Tibial artery (tissue), 4 donors: ENCODE data around the gene SKIDA1.

ENCODE experiments used
- DNase-seq, 2 donors: peaks; one replicate each; pipeline ENCODE4 v3.0.0-alpha.2; 2019
- H3K27ac ChIP-seq, 2 donors: fragments of 200-600 bp; sonication (generic) in 1 of 2; 1 replicate in 1 of 2; 2 replicates in 1 of 2; pipeline ENCODE4 v1.5.1; 2018 to 2019; ENCODE audit warnings: mild to moderate bottlenecking in 1 of 2
- H3K27me3 ChIP-seq, 2 donors: fragments of 200-600 bp; sonication (generic) in 1 of 2; one replicate each; pipeline versions ENCODE4 v1.5.1 to v1.6.0; 2016 to 2019
- H3K36me3 ChIP-seq, 3 donors: fragments of 200-600 bp; sonication (generic) in 2 of 3; one replicate each; pipeline ENCODE4 v1.5.1; 2016 to 2019; ENCODE audit warnings: mild to moderate bottlenecking in 2 of 3
- H3K4me1 ChIP-seq, 4 donors: fragments of 200-600 bp; sonication (generic) in 2 of 4; 1 replicate in 3 of 4; 2 replicates in 1 of 4; pipeline ENCODE4 v1.5.1; 2016 to 2019
- H3K4me3 ChIP-seq, 2 donors: fragments of 200-600 bp; sonication (generic) in 1 of 2; 1 replicate in 1 of 2; 2 replicates in 1 of 2; pipeline ENCODE4 v1.5.1; 2018 to 2019; ENCODE audit warnings: mild to moderate bottlenecking in 2 of 2
- H3K9me3 ChIP-seq, 3 donors: fragments of 200-600 bp; sonication (generic) in 1 of 3; one replicate each; pipeline ENCODE4 v1.5.1; 2016 to 2019
- intact Hi-C: fragments of 100-400 bp; cut with DNase I; formaldehyde crosslinking; loops from one replicate; pipeline ENCODE4 v1.15.0; 2023; ENCODE audit warnings: low total_unique reads
- TF ChIP-seq, protein P1 (sequence below), 2 experiments: fragments of 200-600 bp in 1 of 2; fragments of 450-650 bp in 1 of 2; IDR thresholded peaks; one replicate each; pipeline ENCODE4 v1.5.1; 2017 to 2019; ENCODE audit warnings: antibody characterized with exemption in 2 of 2, mild to moderate bottlenecking in 1 of 2, moderate library complexity in 1 of 2

SKIDA1 gene

DNA sequence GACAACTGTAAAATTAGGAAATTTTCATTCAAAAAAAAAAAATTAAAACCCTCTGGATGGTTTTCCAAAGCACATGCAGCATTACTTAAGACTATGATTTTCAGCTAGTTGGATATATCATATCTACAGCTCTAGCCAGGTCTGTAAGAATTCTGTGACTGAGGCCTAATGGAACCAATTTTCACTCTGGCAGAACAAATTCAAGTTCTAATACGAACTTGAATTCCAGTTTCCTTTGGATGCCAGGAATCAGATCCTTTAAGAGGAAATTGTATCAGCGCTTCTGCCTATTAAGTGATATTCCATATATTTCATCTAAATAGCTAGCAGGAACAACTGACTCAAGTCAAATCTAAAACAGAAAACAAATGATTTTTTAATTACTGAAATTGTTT, 34.8 kb downstream of the SKIDA1 start:
- no peaks in the 10 kb centered on the region for H3K36me3 ChIP-seq

DNA sequence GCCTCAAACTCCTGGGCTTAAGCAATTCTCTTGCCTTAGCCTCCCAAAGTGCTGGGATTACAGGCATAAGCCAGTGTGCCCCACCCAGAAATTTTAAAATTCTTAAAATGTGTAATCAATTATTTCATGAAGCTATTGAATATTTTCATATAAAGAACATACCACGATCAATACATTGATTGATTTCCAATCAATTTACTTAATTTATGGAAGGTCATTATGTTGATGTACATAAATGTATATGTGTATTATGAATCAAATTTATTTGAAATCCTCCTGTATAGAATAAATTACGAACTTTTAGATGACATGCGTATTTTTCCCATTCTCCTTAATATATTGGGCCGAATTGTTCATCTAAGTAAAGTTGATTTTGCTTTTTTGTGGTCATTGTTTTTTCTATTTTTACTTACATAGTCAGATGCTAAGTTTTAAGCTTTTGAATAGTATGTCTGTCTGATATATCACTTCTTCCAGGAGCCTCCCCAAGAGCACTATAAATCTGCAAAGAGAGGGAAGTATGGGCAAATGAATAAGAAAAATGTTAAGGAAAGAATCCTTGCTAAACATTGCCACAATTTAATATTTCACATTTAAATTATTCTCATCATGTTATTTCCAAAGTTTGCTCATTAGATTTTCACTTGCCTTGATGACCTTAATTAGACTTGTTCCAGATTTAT, 35.3 kb downstream of the SKIDA1 start:
- H3K27ac ChIP-seq = no peak overlapping the region

More for the DNA sequence above, 34.8 kb downstream of the SKIDA1 start:
- DNase-seq = no peak
- H3K27ac ChIP-seq = no peak overlapping the region
- no peak overlapping the region for H3K4me3 ChIP-seq
- TF ChIP-seq, protein P1, sequence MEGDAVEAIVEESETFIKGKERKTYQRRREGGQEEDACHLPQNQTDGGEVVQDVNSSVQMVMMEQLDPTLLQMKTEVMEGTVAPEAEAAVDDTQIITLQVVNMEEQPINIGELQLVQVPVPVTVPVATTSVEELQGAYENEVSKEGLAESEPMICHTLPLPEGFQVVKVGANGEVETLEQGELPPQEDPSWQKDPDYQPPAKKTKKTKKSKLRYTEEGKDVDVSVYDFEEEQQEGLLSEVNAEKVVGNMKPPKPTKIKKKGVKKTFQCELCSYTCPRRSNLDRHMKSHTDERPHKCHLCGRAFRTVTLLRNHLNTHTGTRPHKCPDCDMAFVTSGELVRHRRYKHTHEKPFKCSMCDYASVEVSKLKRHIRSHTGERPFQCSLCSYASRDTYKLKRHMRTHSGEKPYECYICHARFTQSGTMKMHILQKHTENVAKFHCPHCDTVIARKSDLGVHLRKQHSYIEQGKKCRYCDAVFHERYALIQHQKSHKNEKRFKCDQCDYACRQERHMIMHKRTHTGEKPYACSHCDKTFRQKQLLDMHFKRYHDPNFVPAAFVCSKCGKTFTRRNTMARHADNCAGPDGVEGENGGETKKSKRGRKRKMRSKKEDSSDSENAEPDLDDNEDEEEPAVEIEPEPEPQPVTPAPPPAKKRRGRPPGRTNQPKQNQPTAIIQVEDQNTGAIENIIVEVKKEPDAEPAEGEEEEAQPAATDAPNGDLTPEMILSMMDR (IDR thresholded peaks at IDR 0.05) = no peak
- peaks cover 0 to 15% of the 10 kb centered on the region in 2 donors for H3K27me3 ChIP-seq
- H3K4me1 ChIP-seq = peaks cover 0 to 17% (median 16%) of the 10 kb centered on the region in 4 donors
- intact Hi-C loops = loop anchor here (10.0 kb wide), 3 partner anchors 196 to 1504 kb away; partner anchors contain the start of gene DNAJC1
- no peaks in the 10 kb centered on the region for H3K9me3 ChIP-seq

DNA sequence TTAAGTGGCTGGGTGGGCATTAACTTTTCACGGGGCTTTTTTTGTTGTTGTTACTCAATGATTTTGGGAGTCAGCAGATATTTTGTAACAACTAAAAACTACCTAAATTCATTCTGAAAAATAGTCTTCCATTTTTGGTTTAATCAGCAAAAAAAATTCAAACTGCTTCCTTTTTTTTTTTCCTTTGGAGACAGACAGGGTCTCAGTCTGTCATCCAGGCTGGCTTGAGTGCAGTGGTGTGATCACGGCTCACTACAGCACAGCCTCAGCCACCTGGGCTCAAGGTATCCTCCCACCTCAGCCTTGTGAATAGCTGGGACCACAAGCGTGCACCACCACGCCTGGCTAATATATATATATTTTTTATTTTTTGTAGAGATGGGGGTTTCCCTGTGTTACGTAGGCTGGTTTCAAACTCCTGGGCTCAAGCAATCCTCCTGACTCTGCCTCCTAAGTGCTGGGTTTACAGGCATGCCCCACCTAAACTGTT, 36.5 kb downstream of the SKIDA1 start:
- DNase-seq = no peak
- TF ChIP-seq, protein P1 (IDR thresholded peaks at IDR 0.05) = no peak
- Histone ChIP-seq H3K36me3 (no peaks in the 10 kb centered on the region), H3K4me3 (no peak overlapping the region), H3K27ac (no peak overlapping the region), H3K4me1 (peaks cover 0 to 1% (median under 1%) of the 10 kb centered on the region in 4 donors), H3K27me3 (peaks cover 0 to 6% of the 10 kb centered on the region in 2 donors), H3K9me3 (no peaks in the 10 kb centered on the region)
- intact Hi-C loops = no loop called here

More for the DNA sequence above, 35.3 kb downstream of the SKIDA1 start:
- Histone ChIP-seq H3K36me3 (no peaks in the 10 kb centered on the region), H3K4me3 (no peak overlapping the region), H3K4me1 (peaks cover 0 to 13% (median 12%) of the 10 kb centered on the region in 4 donors), H3K27me3 (peaks cover 0 to 15% of the 10 kb centered on the region in 2 donors), H3K9me3 (no peaks in the 10 kb centered on the region)
- TF ChIP-seq, protein P1 (IDR thresholded peaks at IDR 0.05) = no peak
- no peak for DNase-seq
- intact Hi-C loops = loop anchor here (10.0 kb wide), 3 partner anchors 195 to 1505 kb away; partner anchors contain the start of gene DNAJC1

DNA sequence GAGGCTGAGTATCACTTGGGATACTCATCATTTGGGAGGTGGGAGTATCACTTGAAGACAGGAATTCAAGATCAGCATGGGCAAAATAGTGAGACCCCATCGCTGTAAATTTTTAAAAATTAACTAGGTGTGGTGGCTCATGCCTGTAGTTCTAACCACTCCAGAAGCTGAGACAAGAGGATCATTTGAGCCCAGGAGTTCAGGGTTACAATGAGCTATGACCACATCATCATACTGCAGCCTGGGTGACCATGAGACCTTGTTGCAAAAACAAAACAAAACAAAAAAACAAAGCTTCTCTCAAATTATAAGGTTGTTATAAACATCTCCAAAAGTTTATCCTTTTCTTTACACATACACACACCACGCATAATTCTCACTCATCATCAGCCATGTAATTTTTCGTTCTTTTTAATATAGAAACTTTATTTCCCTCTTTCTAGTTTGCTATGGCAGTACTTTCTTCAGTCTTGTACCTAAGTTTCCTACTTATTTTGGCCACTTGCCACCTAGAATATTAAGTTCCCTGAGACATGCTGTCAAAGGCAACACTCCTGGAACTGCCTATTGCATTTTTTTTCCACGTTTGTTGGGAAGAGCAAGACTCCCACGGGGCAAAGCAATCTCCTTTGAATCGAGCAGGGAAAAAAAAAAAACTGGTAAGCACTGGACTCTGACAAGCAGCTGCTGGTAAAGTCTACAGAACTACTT, 37.1 kb downstream of the SKIDA1 start:
- no peaks in the 10 kb centered on the region for H3K36me3 ChIP-seq
- H3K27me3 ChIP-seq = peaks cover 0 to 3% of the 10 kb centered on the region in 2 donors
- no peak overlapping the region for H3K4me3 ChIP-seq
- TF ChIP-seq, protein P1 (IDR thresholded peaks at IDR 0.05) = no peak
- intact Hi-C loops = no loop called here
- DNase-seq = no peak
- no peaks in the 10 kb centered on the region for H3K9me3 ChIP-seq
- H3K27ac ChIP-seq = no peak overlapping the region
- no peaks in the 10 kb centered on the region for H3K4me1 ChIP-seq

DNA sequence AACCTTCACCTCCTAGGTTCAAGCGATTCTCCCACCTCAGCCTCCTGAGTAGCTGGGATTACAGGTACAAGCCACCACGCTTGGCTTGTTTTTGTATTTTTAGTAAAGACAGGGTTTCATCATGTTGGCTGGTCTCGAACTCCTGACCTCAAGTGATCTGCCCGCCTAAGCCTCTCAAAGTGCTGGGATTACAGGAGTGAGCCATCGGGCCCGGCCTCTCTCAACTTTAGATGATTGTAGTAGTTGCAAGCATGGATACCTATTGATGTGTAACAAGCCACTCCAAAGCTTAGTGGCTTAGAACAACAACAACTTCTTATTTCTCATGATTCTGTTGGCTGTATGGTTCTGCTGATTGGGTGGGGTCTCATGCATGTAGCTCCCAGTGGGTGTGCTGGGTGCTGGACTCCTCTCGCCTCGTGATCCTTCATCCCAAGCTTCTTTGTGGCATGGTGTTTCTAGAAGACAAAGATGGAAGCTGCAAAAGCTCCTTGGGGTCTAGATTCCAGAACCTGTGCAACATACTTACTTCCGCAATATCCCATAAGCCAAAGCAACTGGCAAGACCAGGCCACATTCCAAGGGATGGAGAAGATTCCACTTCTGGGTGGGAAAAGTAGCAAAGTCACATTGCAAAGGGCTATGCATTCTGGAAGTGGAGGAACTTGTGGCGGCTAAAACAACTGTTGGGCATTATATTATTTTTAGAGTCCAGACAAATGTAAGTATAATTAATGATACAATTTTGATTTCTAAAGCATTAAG, 37.9 kb downstream of the SKIDA1 start:
- intact Hi-C loops = no loop called here
- Histone ChIP-seq H3K4me1 (no peaks in the 10 kb centered on the region), H3K27ac (no peak overlapping the region), H3K27me3 (peaks cover 0 to 3% of the 10 kb centered on the region in 2 donors), H3K36me3 (no peaks in the 10 kb centered on the region), H3K4me3 (no peak overlapping the region), H3K9me3 (no peaks in the 10 kb centered on the region)
- no peak for DNase-seq
- TF ChIP-seq, protein P1 (IDR thresholded peaks at IDR 0.05) = no peak
